Measurements from ENCODE around the gene DPH1. TPM values are rescaled to one million over a fixed set of nuclear protein-coding genes. Genes with fewer than 3 reads are reported as not detected.

DPH1 gene
- total RNA-seq, 1 donor: 28.8 TPM

DNA sequence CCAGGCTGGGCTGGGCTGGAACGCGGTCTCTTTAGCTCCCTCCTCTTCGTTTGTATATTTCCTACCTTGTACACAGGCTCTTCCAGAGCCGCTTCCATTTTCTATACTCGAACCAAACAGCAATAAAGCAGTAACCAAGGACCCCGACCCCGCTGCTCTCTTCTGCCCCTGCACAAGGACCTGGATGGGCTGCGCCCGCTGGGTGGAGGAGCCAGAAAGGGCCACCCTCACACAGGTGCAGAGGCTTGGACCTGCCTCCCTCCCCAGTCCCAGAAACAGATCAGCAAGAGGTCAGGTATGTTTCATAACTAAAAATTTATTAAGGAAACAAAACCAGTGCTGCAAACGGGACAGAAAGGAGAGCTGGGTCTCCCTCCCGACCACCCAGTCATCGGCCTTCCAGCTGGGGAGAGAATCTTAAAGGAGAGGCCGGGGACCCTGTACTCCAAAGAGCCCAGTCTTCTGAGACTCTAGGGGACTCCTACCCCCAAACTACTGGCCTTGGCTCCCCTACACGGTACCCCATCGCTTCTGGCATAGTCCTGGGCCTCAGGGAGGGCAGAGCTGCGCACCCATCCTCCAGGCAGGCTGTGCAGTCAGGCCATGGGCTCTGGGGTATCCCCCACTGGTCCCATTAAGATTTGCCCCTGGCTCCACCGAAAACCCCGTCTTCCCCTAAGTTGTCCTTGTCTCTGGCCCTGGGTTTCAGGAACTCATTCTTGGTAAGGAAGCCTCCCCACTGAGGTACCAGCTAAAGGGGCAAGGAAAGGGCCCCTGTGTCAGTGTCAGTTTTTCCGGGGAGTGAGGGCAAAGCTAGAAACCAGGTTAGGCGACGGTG, 29.8 kb downstream of the DPH1 start:
- DNase-seq (ENCODE audit: low read depth): no peak
- TF ChIP-seq, protein P1, sequence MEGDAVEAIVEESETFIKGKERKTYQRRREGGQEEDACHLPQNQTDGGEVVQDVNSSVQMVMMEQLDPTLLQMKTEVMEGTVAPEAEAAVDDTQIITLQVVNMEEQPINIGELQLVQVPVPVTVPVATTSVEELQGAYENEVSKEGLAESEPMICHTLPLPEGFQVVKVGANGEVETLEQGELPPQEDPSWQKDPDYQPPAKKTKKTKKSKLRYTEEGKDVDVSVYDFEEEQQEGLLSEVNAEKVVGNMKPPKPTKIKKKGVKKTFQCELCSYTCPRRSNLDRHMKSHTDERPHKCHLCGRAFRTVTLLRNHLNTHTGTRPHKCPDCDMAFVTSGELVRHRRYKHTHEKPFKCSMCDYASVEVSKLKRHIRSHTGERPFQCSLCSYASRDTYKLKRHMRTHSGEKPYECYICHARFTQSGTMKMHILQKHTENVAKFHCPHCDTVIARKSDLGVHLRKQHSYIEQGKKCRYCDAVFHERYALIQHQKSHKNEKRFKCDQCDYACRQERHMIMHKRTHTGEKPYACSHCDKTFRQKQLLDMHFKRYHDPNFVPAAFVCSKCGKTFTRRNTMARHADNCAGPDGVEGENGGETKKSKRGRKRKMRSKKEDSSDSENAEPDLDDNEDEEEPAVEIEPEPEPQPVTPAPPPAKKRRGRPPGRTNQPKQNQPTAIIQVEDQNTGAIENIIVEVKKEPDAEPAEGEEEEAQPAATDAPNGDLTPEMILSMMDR (IDR thresholded peaks at IDR 0.05; ENCODE audit: insufficient read depth, low read length): no peak

DNA sequence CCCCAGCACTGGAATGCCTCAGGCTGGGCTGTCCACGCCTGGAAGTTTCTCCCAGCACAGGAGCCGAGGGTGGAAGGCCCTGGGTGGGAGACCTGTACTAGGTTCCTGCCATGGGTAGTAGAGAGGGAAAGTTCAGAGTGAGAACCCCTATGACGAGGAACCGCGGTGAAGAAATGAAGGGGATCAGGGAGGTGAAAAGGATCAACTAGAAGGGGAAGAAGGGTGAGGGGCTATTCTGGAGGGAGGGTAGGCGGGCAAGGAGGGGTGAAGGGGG, 30.4 kb downstream of the DPH1 start:
- TF ChIP-seq, protein P1 (IDR thresholded peaks at IDR 0.05; ENCODE audit: insufficient read depth, low read length): no peak
- DNase-seq (ENCODE audit: low read depth): no peak
- no peak overlapping the region for H3K4me3 ChIP-seq (ENCODE audit: low read depth, low read length)

More for the DNA sequence above, 29.8 kb downstream of the DPH1 start:
- peak overlapping the region; percentile 72 for H3K4me3 ChIP-seq (ENCODE audit: low read depth, low read length)

GRCh38 chr17:2060681-2061440, 30.9 kb downstream of the DPH1 start:
- TF ChIP-seq, protein P1 (IDR thresholded peaks at IDR 0.05; ENCODE audit: insufficient read depth, low read length): no peak
- no peak for DNase-seq (ENCODE audit: low read depth)
- no peak overlapping the region for H3K4me3 ChIP-seq (ENCODE audit: low read depth, low read length)

GRCh38 chr17:2061441-2061958, 31.5 kb downstream of the DPH1 start:
- no peak overlapping the region for H3K4me3 ChIP-seq (ENCODE audit: low read depth, low read length)
- no peak for DNase-seq (ENCODE audit: low read depth)
- TF ChIP-seq, protein P1 (IDR thresholded peaks at IDR 0.05; ENCODE audit: insufficient read depth, low read length): no peak

- TF ChIP-seq, protein P1 (IDR thresholded peaks at IDR 0.05; ENCODE audit: insufficient read depth, low read length): no peak
- peak; percentile 53 for DNase-seq (ENCODE audit: low read depth)
- no peak overlapping the region for H3K4me3 ChIP-seq (ENCODE audit: low read depth, low read length)
These were observed 32.7 kb downstream of the DPH1 start for GRCh38 chr17:2062571-2063183.

DNA sequence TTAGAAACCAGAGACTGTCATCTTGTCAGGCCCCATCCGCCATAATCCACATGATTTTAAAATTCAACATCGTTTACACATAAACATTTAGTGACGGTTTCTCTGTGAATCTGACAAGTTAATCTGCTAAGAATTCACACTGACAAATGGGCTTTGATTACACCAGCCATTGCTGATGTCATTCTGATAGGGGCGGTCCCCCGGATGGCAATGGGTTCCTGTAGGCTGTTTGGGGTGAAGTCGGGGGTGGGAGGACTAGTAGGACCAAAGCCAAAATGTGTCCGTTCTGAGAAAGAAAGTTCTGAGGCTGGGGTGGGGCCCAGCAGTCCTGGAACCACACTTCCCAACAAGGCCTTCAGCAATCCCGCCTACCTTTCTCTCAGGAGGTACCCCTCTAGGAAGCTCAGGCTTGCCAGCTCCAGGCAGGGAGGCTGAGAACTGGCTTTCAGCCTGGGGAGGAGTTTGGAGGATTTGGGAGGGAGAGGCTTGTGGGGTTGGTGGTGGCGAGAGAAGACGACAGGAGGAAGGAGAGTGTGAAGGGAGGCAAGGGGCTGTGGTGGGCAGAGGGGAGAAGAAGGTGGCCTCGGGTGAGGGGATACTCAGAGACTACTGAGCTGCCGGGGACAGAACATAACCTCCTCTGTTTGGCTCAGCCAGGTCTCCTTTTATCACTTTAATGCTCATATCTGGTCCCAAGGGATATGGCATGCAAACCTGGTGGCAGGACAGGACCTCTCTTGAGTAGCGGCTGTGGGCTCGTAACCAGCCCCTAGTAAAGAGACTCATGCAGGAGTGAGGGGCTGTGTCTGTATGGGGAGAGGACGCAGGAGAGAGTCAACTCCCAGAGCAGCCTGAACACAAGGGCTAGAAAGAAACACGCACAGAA, 33.6 kb downstream of the DPH1 start:
- peak; percentile 88 for DNase-seq (ENCODE audit: low read depth)
- TF ChIP-seq, protein P1 (IDR thresholded peaks at IDR 0.05; ENCODE audit: insufficient read depth, low read length): no peak
- H3K4me3 ChIP-seq (ENCODE audit: low read depth, low read length): no peak overlapping the region

Measured in fibroblast of the aortic adventitia (primary cell).